Globus pallidus (tissue), 1 donor: ENCODE results near the gene PEX5L.
"Not testable (repeated sequence)": the region's sequence is repeated elsewhere in the genome, so short reads cannot be mapped to it uniquely, and the experiment has no call there.

Source experiments
- DNase-seq: peaks from one replicate; pipeline ENCODE4 v3.0.0-alpha.2; 2015; ENCODE audit warnings: low spot score

PEX5L gene

DNA sequence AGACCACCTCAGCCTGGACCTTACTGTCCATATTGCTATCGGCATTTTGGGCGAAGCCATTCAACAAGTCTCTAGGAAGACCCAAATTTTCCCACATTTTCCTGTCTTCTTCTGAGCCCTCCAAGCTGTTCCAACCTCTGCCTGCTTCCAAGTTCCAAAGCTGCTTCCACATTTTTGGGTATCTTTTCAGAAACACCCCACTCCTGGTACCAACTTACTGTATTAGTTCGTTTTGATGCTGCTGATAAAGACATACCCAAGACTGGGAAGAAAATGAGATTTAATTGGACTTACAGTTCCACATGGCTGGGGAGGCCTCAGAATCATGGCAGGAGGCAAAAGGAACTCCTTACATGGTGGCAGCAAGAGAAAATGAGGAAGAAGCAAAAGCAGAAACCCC lies 28.4 kb downstream of the PEX5L start:
- not testable (repeated sequence) for DNase-seq

GRCh38 chr3:180004542-180004941 lies 32.2 kb downstream of the PEX5L start:
- no peak for DNase-seq

DNA sequence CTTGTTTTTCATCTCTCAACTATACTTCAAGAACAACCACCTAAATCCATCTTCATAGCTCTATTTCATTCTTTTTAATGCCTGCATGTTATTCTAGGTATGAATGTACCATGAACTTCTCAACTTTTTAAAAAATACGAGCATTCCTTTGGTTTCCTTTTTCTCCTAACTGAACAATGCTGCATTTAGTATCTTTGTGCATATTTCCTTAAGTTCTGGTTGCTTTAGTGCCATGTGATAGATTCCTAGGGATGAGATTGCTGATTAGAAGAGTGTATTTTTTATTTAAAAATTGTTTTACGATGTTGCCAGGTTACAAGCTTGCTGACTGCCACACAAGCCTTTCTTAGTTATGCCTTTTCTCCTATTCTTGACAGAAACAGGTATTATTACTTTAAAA lies 34.7 kb downstream of the PEX5L start:
- DNase-seq: no peak

GRCh38 chr3:180000500-180000899 lies 36.2 kb downstream of the PEX5L start:
- no peak for DNase-seq

DNA sequence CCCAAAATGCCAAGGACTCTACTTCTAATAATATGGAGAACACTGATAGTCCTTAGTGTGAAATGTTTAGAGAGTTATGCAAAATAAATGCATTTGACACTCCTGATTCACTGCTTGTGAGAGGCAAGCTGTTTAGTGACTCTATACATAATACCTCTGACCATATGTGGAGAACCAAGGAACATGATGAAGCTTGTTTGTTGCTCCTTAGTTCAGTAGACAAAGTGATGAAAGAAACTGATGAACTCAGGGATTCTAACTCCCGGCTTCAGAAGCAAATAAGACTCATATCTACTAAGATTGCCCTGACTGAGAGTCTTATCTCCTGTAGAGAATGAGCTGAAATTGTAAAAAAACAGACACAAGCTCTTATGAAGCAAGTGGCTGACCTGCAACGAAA lies 41.3 kb downstream of the PEX5L start:
- DNase-seq: no peak

GRCh38 chr3:179991883-179992282 lies 44.9 kb downstream of the PEX5L start:
- no peak for DNase-seq

DNA sequence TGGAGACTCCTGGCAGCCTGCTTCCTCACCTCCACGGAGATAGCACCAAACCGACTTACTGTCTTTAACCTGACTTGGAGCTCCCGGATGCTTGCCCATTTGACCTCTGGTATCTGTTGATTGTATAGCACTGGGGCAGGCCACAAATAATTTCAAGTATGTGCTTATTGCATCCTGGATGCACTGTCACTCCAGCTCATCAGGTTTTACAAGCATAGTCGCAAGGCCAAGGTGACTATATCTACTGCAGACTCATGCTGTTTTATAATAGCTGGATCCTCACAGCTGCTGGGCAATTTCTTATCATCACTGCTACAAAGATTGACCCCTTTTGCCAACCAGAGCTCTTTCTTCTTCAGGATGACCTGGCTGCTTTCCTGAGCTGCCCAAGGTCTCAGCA lies 45.6 kb downstream of the PEX5L start:
- DNase-seq: no peak

DNA sequence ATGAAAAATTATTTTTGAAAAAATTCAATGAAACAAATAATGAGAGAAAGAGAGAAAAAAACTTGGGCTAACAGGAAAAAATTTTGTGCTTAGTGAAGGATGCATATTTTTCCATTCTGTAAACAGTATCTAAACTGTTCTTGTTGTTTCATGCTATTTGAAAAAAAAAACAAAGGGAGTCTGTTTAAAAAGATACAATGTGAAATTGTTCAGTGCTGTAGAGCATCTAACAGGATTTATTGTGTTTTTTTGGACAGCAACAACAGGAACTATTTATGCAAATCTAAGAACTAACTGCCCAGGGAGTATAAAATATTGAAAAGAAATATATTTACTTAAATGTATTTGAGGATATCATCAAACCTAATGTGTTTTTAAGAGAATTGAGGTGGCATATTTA lies 55.1 kb downstream of the PEX5L start:
- DNase-seq: peak; percentile 95

DNA sequence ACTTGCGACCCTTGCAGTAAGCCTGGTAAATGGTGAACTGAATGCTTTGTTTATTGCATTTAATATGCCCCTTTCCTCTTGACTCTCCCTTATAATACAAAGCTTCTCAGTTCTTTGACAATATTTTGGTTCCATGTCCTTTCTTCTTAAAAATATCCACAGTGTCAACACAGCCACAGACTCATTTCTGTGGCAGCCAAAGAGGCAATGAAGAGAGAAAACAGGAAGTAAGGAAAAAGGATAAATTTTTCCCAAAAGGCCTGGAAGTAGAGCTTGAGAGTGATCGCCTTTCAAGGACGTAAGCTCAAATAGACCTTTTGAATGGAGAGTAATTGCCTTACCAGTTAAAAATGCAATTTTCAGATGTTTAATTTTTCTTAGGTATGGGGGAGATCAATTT lies 59.4 kb downstream of the PEX5L start:
- DNase-seq: peak; percentile 62

- peak; percentile 92 for DNase-seq
These were observed 62.8 kb downstream of the PEX5L start for GRCh38 chr3:179973931-179974361.

GRCh38 chr3:179972881-179973423 lies 63.8 kb downstream of the PEX5L start:
- peak; percentile 84 for DNase-seq

DNA sequence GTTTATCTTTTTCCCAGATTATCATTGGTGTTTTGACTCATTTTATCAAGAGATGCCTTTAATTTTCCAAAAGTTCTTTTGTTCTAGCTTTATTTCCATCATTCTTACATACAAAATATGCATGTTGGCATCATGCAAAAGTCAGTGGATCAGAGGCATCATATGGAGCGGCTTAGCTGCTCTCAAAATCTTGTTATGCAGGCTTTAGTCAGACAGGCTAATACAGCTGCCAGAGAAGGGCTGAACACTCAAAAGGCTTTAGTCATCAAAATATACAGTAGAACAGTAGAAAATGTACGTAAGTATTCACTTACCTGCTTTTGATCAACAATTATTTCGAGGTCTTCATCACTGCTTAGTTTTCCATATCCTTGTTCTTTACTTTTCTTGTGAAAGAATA lies 65.5 kb downstream of the PEX5L start:
- DNase-seq: peak; percentile 83

GRCh38 chr3:179970746-179971145 lies 66.0 kb downstream of the PEX5L start:
- no peak for DNase-seq

DNA sequence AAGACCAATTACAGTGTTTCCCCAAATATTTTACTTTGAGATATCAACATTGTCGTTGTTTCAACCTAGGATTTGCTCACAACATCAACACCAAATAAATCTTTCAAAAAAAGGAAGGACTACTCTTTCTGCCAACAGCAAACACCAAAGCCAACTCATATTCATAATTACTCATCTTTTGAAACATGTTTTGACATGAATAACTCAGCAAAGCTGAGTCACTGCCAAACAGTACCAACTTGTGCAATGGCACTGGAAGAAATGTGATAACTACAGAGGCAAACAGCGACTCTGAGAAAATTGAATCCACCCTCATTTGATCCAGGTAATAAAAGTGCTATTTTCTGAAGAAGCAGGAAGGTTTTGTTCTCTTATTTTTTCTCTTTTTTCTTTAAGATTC lies 67.2 kb downstream of the PEX5L start:
- DNase-seq: no peak

DNA sequence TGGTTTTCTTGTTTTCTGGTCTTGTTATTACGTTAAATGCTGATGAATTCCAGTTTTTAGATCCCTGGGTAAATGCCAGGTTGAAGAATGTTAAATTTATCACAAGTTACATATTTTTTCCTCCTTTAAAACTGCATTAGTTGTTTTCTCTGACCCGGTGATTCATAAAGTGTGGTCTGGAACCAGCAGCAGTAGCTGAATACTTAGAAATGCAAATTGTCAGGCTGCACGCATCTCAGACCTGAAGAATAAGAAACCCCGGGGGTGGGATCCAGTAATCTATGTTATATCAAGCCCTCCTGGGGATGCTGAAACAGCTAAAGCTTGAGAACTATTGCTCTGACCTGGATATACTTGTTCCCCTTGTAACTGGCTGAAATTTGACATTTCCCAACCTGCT lies 69.1 kb downstream of the PEX5L start:
- DNase-seq: no peak

GRCh38 chr3:179964890-179965289 lies 71.8 kb downstream of the PEX5L start:
- DNase-seq: no peak

DNA sequence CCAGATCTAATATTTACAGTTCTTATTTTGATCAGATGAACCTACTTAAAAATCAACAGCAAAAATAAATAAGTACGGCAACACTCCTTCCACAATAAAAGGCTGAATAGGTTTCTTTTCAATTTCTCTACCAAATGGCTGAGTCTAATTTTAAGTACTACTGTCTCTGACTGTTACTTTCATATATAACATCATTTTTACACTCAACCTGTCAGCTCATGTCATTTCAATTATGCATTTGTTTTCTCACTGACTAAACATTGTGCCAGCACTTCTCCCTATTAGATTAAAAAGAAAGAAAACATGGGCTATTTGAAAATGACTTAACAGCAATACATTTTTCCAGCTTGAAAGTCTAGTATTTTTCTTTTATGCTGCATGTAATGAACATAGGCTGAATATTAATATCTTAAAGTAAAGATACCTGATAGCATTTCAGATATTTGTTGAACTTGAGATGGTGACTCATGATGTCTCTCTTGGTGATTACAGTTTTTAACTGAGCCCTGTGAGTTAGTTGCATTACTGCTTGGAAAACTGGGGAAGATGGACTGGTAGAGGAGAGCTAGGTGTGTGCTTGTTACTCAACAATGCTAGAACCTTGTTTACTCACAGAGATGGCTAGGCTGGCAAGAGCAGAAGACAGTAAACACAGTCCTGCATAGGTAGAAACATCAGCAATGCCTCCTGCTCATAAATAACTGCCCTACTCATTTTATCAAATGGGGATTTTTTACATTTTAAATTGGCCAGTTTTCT lies 73.9 kb downstream of the PEX5L start:
- DNase-seq: no peak

DNA sequence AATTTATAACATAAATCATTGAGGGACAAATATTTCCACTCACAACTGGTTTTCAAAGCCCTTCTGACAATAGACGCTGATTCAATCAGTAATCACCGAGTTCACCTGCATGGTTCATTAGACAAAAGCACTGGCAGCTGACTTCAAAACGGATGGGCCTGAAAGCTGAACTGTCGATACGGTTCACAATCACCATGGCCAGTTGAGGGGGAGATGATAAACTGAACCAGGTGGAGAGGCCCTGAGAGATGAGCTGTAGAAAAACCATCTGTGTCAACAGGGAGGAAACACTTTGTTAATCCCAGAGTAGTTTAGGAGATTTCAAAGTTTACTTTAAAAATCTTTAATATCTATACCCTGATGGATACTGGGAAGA lies 75.0 kb downstream of the PEX5L start:
- DNase-seq: no peak

GRCh38 chr3:179961071-179961702 lies 75.5 kb downstream of the PEX5L start:
- no peak for DNase-seq

DNA sequence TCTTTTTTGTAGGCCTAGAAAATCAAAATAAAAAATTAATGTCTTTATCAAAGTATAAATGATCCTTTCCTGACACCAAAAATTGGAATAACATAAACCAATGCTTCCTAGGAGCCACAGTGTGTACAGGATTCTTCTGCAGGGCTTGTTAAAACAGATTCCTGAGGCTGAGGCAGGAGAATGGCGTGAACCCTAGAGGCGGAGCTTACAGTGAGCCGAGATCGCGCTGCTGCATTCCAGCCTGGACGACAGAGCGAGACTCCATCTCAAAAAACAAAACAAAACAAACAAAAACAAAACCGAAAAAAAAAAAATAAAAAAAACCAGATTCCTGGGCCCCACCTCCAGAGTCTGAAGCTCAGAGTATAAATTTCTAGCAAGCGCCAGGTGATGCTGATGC lies 78.0 kb downstream of the PEX5L start:
- no peak for DNase-seq

- DNase-seq: no peak
These were observed 78.6 kb downstream of the PEX5L start for GRCh38 chr3:179958143-179958542.

DNA sequence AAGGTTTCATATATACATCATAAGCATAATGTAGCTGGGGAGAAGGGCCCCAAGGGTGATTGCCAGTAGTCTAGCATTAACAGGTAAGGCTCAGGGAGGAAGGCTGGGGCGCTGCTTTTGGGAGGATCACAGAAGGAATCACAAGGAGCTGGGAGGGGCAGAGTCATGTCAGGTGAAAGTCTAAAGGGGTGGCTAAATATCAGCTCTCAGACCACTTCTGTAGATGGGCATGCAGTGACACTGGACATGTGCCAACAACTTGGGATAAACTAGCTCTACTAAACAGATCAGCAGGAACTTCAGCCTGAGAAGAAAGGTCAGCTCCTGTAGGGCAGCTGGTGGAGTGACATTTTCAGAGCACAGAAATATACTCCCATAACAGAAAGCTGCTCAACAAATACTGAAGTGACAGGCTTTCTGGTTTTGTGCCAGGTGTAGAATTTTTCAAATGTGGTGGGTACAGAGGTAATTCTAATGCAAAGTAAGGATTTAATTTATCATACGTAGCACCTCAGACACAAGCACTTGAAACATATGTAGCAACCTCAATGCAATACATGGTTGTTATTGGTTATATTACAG lies 79.4 kb downstream of the PEX5L start:
- no peak for DNase-seq

GRCh38 chr3:179956416-179956830 lies 80.3 kb downstream of the PEX5L start:
- no peak for DNase-seq
